Activated T-helper 2 cell treated with anti-CD3 and anti-CD28 coated beads, Interferon-gamma antibody, Interleukin-2, Interleukin-4, amounts not matched to agents 10 μg/mL and 5 μg/mL and 100 μg/mL, durations not matched to agents 14 hours and 24 hours and 36 hours (primary cell): ENCODE measurements around the gene C1orf226. TPM values are rescaled to one million over a fixed set of nuclear protein-coding genes. Genes with fewer than 3 reads are reported as not detected.
"Not testable (repeated sequence)": the region's sequence is repeated elsewhere in the genome, so short reads cannot be mapped to it uniquely, and the experiment has no call there.

Experiments
- DNase-seq: peaks from one replicate; pipeline ENCODE4 v3.0.0; 2021; ENCODE audit warnings: low spot score
- H3K27ac Mint-ChIP-seq: one replicate; pipeline ENCODE4 v1.8.0; 2021; ENCODE audit warnings: mixed read lengths
- H3K27me3 Mint-ChIP-seq: one replicate; pipeline ENCODE4 v1.8.0; 2021; ENCODE audit warnings: low read depth, mixed read lengths
- H3K36me3 Mint-ChIP-seq: one replicate; pipeline ENCODE4 v1.8.0; 2021; ENCODE audit warnings: low read depth, mixed read lengths
- H3K4me1 Mint-ChIP-seq: one replicate; pipeline ENCODE4 v1.8.0; 2021; ENCODE audit warnings: low read depth, mixed read lengths
- H3K4me3 Mint-ChIP-seq: one replicate; pipeline ENCODE4 v1.8.0; 2021; ENCODE audit warnings: low read depth, mild to moderate bottlenecking, moderate library complexity, mixed read lengths
- H3K9me3 Mint-ChIP-seq: one replicate; pipeline ENCODE4 v1.8.0; 2021; ENCODE audit warnings: mixed read lengths
- intact Hi-C: fragments of 100-400 bp; cut with micrococcal nuclease; formaldehyde crosslinking; loops from one replicate; pipeline ENCODE4 v1.15.1; 2023
- total RNA-seq: library from RNA; stranded (reverse); gene quantifications from 2 replicates; pipeline ENCODE4 v1.2.3, GENCODE V29; 2022

C1orf226 gene
- 0.05 and 0.07 TPM in 2 replicates for total RNA-seq

- Mint-ChIP-seq H3K4me1 (no peaks in the 10 kb centered on the region), H3K9me3 (no peaks in the 10 kb centered on the region), H3K27me3 (peaks cover 2% of the 10 kb centered on the region), H3K4me3 (no peak within 1 kb of the TSS), H3K27ac (no peak within 1 kb of the TSS), H3K36me3 (no peaks in the 10 kb centered on the region)
- intact Hi-C loops, result no loop called here
- no peak for DNase-seq
Observed at GRCh38 chr1:162381383-162381782, at the start of gene C1orf226. Gene C1orf226, plus strand, starts transcription at chr1:162381728. Its CDS starts 174 bp downstream, at chr1:162381902.

GRCh38 chr1:162333991-162334390 is 47.5 kb upstream of the C1orf226 start:
- no peaks in the 10 kb centered on the region for H3K36me3 Mint-ChIP-seq
- no peak for DNase-seq
- no peaks in the 10 kb centered on the region for H3K4me1 Mint-ChIP-seq
- H3K9me3 Mint-ChIP-seq, result no peaks in the 10 kb centered on the region
- intact Hi-C loops, result no loop called here
- H3K4me3 Mint-ChIP-seq, result no peak overlapping the region
- no peak overlapping the region for H3K27ac Mint-ChIP-seq
- peaks cover 14% of the 10 kb centered on the region for H3K27me3 Mint-ChIP-seq

- Mint-ChIP-seq H3K9me3 (no peaks in the 10 kb centered on the region), H3K27ac (no peak overlapping the region), H3K4me3 (no peak overlapping the region), H3K4me1 (no peaks in the 10 kb centered on the region), H3K36me3 (no peaks in the 10 kb centered on the region), H3K27me3 (peaks cover 18% of the 10 kb centered on the region)
- no peak for DNase-seq
- intact Hi-C loops, result no loop called here
Observed at GRCh38 chr1:162335126-162335525, 46.4 kb upstream of the C1orf226 start.

- intact Hi-C loops, result no loop called here
- peaks cover 19% of the 10 kb centered on the region for H3K27me3 Mint-ChIP-seq
- H3K4me1 Mint-ChIP-seq, result no peaks in the 10 kb centered on the region
- H3K4me3 Mint-ChIP-seq, result no peak overlapping the region
- H3K27ac Mint-ChIP-seq, result no peak overlapping the region
- H3K9me3 Mint-ChIP-seq, result no peaks in the 10 kb centered on the region
- H3K36me3 Mint-ChIP-seq, result no peaks in the 10 kb centered on the region
- DNase-seq, result no peak
Observed at GRCh38 chr1:162336621-162337285, 44.8 kb upstream of the C1orf226 start.

GRCh38 chr1:162342452-162342983 is 39.0 kb upstream of the C1orf226 start:
- H3K9me3 Mint-ChIP-seq, result no peaks in the 10 kb centered on the region
- no peak overlapping the region for H3K4me3 Mint-ChIP-seq
- no peaks in the 10 kb centered on the region for H3K36me3 Mint-ChIP-seq
- no peak for DNase-seq
- no peaks in the 10 kb centered on the region for H3K4me1 Mint-ChIP-seq
- intact Hi-C loops, result no loop called here
- H3K27me3 Mint-ChIP-seq, result peaks cover 19% of the 10 kb centered on the region
- no peak overlapping the region for H3K27ac Mint-ChIP-seq

- no peak for DNase-seq
- intact Hi-C loops, result no loop called here
- Mint-ChIP-seq H3K36me3 (no peaks in the 10 kb centered on the region), H3K4me1 (no peaks in the 10 kb centered on the region), H3K27ac (no peak overlapping the region), H3K4me3 (no peak overlapping the region), H3K27me3 (peaks cover 17% of the 10 kb centered on the region), H3K9me3 (no peaks in the 10 kb centered on the region)
Observed at GRCh38 chr1:162343470-162343869, 38.1 kb upstream of the C1orf226 start.

- peaks cover 4% of the 10 kb centered on the region for H3K27me3 Mint-ChIP-seq
- H3K36me3 Mint-ChIP-seq, result no peaks in the 10 kb centered on the region
- no peak overlapping the region for H3K27ac Mint-ChIP-seq
- no peak for DNase-seq
- intact Hi-C loops, result no loop called here
- H3K4me3 Mint-ChIP-seq, result no peak overlapping the region
- H3K4me1 Mint-ChIP-seq, result no peaks in the 10 kb centered on the region
- no peaks in the 10 kb centered on the region for H3K9me3 Mint-ChIP-seq
Observed at GRCh38 chr1:162347281-162347680, 34.2 kb upstream of the C1orf226 start.

GRCh38 chr1:162349635-162350330 is 31.7 kb upstream of the C1orf226 start:
- peaks cover 3% of the 10 kb centered on the region for H3K27me3 Mint-ChIP-seq
- no peaks in the 10 kb centered on the region for H3K4me1 Mint-ChIP-seq
- H3K27ac Mint-ChIP-seq, result no peak overlapping the region
- intact Hi-C loops, result no loop called here
- H3K4me3 Mint-ChIP-seq, result no peak overlapping the region
- no peaks in the 10 kb centered on the region for H3K36me3 Mint-ChIP-seq
- DNase-seq, result no peak
- no peaks in the 10 kb centered on the region for H3K9me3 Mint-ChIP-seq

GRCh38 chr1:162351246-162351842 is 30.2 kb upstream of the C1orf226 start:
- Mint-ChIP-seq H3K4me1 (no peaks in the 10 kb centered on the region), H3K36me3 (no peaks in the 10 kb centered on the region), H3K4me3 (no peak overlapping the region), H3K27ac (no peak overlapping the region), H3K27me3 (peaks cover 3% of the 10 kb centered on the region), H3K9me3 (no peaks in the 10 kb centered on the region)
- no peak for DNase-seq
- intact Hi-C loops, result no loop called here

- H3K4me3 Mint-ChIP-seq, intact Hi-C loops, H3K36me3 Mint-ChIP-seq, H3K9me3 Mint-ChIP-seq, H3K27ac Mint-ChIP-seq, H3K4me1 Mint-ChIP-seq, H3K27me3 Mint-ChIP-seq, DNase-seq: not testable (repeated sequence)
Observed at GRCh38 chr1:162351874-162352273, 29.7 kb upstream of the C1orf226 start.

GRCh38 chr1:162353078-162353477 is 28.4 kb upstream of the C1orf226 start:
- no peaks in the 10 kb centered on the region for H3K9me3 Mint-ChIP-seq
- intact Hi-C loops, result no loop called here
- no peaks in the 10 kb centered on the region for H3K4me1 Mint-ChIP-seq
- H3K27me3 Mint-ChIP-seq, result peaks cover 3% of the 10 kb centered on the region
- no peaks in the 10 kb centered on the region for H3K36me3 Mint-ChIP-seq
- DNase-seq, result no peak
- H3K27ac Mint-ChIP-seq, result no peak overlapping the region
- H3K4me3 Mint-ChIP-seq, result no peak overlapping the region

- H3K36me3 Mint-ChIP-seq, result no peaks in the 10 kb centered on the region
- intact Hi-C loops, result no loop called here
- no peaks in the 10 kb centered on the region for H3K4me1 Mint-ChIP-seq
- H3K27me3 Mint-ChIP-seq, result peaks cover 3% of the 10 kb centered on the region
- no peak overlapping the region for H3K27ac Mint-ChIP-seq
- H3K4me3 Mint-ChIP-seq, result no peak overlapping the region
- no peak for DNase-seq
- no peaks in the 10 kb centered on the region for H3K9me3 Mint-ChIP-seq
Observed at GRCh38 chr1:162353702-162354101, 27.8 kb upstream of the C1orf226 start.

- H3K27me3 Mint-ChIP-seq, result no peaks in the 10 kb centered on the region
- intact Hi-C loops, result loop anchor here (2.0 kb wide), 1 partner anchor 273 kb away; no protein-coding TSS in a partner anchor
Observed at GRCh38 chr1:162357681-162358266, 23.8 kb upstream of the C1orf226 start.

More at GRCh38 chr1:162357681-162358266, 23.8 kb upstream of the C1orf226 start:
- H3K4me3 Mint-ChIP-seq, result no peak overlapping the region
- no peaks in the 10 kb centered on the region for H3K4me1 Mint-ChIP-seq
- H3K27ac Mint-ChIP-seq, result no peak overlapping the region
- no peak for DNase-seq
- no peaks in the 10 kb centered on the region for H3K9me3 Mint-ChIP-seq
- no peaks in the 10 kb centered on the region for H3K36me3 Mint-ChIP-seq
